Keratinocyte (primary cell): ENCODE measurements around the gene VWA3A. TPM values are rescaled to one million over a fixed set of nuclear protein-coding genes. Genes with fewer than 3 reads are reported as not detected.

ENCODE experiments used
- DNase-seq: peaks from one replicate; pipeline ENCODE4 v3.0.0-alpha.2; 2011; ENCODE audit warnings: low read depth, missing footprints, low spot score
- FAIRE-seq: peaks from 2 replicates; lab custom pipeline; 2011; peaks lifted over from hg19 to GRCh38; lab: Jason Lieb, UNC
- H2AFZ ChIP-seq: 2 replicates; pipeline ENCODE4 v1.6.0; 2012; ENCODE audit warnings: low read length, control low read depth, inconsistent platforms; ENCODE audit not compliant: control insufficient read depth
- H3K27ac ChIP-seq: 2 replicates; pipeline ENCODE4 v1.5.1; 2011; ENCODE audit warnings: low read length; ENCODE audit not compliant: control insufficient read depth, insufficient read depth
- H3K27me3 ChIP-seq: 3 replicates; pipeline ENCODE4 v1.6.0; 2011; ENCODE audit warnings: low read length; ENCODE audit not compliant: control insufficient read depth, insufficient read depth; ENCODE audit errors: extremely low read depth
- H3K36me3 ChIP-seq, 2 experiments: 2 replicates in 1 of 2; 3 replicates in 1 of 2; pipeline ENCODE4 v1.5.1; 2011; ENCODE audit warnings: low read length in 2 of 2, mild to moderate bottlenecking in 1 of 2; ENCODE audit not compliant: control insufficient read depth in 2 of 2, insufficient read depth in 2 of 2; ENCODE audit errors: extremely low read depth in 1 of 2
- H3K4me1 ChIP-seq: 3 replicates; pipeline ENCODE4 v1.5.1; 2011; ENCODE audit warnings: low read length; ENCODE audit not compliant: control insufficient read depth, insufficient read depth; ENCODE audit errors: extremely low read depth
- H3K4me2 ChIP-seq: 3 replicates; pipeline ENCODE4 v1.6.0; 2011; ENCODE audit warnings: low read depth, low read length; ENCODE audit not compliant: control insufficient read depth, insufficient read depth; ENCODE audit errors: extremely low read depth
- H3K4me3 ChIP-seq, 3 experiments: fragments of 200-600 bp in 1 of 3; sonication (generic) in 1 of 3; 2 replicates in 2 of 3; 3 replicates in 1 of 3; pipeline ENCODE4 v1.5.1; 2011 to 2016; ENCODE audit warnings: low read length in 3 of 3, mild to moderate bottlenecking in 3 of 3, control low read depth in 2 of 3, inconsistent platforms in 1 of 3, low read depth in 1 of 3, mixed read lengths in 1 of 3, mixed run types in 1 of 3, moderate library complexity in 1 of 3; ENCODE audit not compliant: control insufficient read depth in 2 of 3, insufficient read depth in 2 of 3; ENCODE audit errors: extremely low read depth in 1 of 3
- H3K79me2 ChIP-seq: 2 replicates; pipeline ENCODE4 v1.6.0; 2012; ENCODE audit warnings: low read length; ENCODE audit not compliant: control insufficient read depth, insufficient read depth
- H3K9ac ChIP-seq: 3 replicates; pipeline ENCODE4 v1.6.0; 2011; ENCODE audit warnings: low read length; ENCODE audit not compliant: control insufficient read depth, insufficient read depth; ENCODE audit errors: extremely low read depth
- H3K9me1 ChIP-seq: 3 replicates; pipeline ENCODE4 v1.6.0; 2011; ENCODE audit warnings: low read length; ENCODE audit not compliant: control insufficient read depth, insufficient read depth; ENCODE audit errors: extremely low read depth
- H3K9me3 ChIP-seq: 2 replicates; pipeline ENCODE4 v1.5.1; 2012; ENCODE audit warnings: low read depth, low read length; ENCODE audit not compliant: control insufficient read depth
- H4K20me1 ChIP-seq: 3 replicates; pipeline ENCODE4 v1.6.0; 2011; ENCODE audit warnings: low read length; ENCODE audit not compliant: control insufficient read depth, insufficient read depth; ENCODE audit errors: extremely low read depth
- EZH2 ChIP-seq: IDR thresholded peaks from one replicate; pipeline ENCODE4 v1.6.1; 2012; ENCODE audit warnings: inconsistent platforms, mild to moderate bottlenecking, low read length, moderate library complexity
- dilution Hi-C: fragments of 300-500 bp; cut with MboI; formaldehyde crosslinking; loops from one replicate; pipeline ENCODE4 v1.7.0; 2020; ENCODE audit warnings: low sequenced_read_pairs; ENCODE audit not compliant: extremely low pct_ligation_motif_present
- polyA plus RNA-seq, 5 experiments: library from polyadenylated mRNA; depleted of rRNA in 3 of 5; stranded (reverse) in 3 of 5; stranded (forward) in 1 of 5; unstranded in 1 of 5; fragments of >200 nt; gene quantifications; 1 replicate in 1 of 5; 2 replicates in 3 of 5; 3 replicates in 1 of 5; pipeline versions ENCODE4 v1.2.1 to v1.2.3, GENCODE V29; 2011 to 2012; ENCODE audit warnings: missing spikeins in 2 of 5, low read depth in 1 of 5, low replicate concordance in 1 of 5
- TF ChIP-seq, protein P1 (sequence below), 3 experiments: IDR thresholded peaks in 1 of 3; conservative IDR thresholded peaks in 1 of 3; optimal IDR thresholded peaks in 1 of 3; 2 replicates in 2 of 3; 3 replicates in 1 of 3; pipeline versions ENCODE3 to v1.5.1; 2011; ENCODE audit warnings: low read length in 3 of 3, mild to moderate bottlenecking in 3 of 3, moderate library complexity in 2 of 3, control low read depth in 1 of 3, inconsistent platforms in 1 of 3; ENCODE audit not compliant: insufficient read depth in 2 of 3; ENCODE audit errors: extremely low read depth in 1 of 3

VWA3A gene
- polyA plus RNA-seq, 1 donor (not counting 4 experiments of a cell fraction or from before 2014, with no cell fraction given) = 0.05 TPM

DNA sequence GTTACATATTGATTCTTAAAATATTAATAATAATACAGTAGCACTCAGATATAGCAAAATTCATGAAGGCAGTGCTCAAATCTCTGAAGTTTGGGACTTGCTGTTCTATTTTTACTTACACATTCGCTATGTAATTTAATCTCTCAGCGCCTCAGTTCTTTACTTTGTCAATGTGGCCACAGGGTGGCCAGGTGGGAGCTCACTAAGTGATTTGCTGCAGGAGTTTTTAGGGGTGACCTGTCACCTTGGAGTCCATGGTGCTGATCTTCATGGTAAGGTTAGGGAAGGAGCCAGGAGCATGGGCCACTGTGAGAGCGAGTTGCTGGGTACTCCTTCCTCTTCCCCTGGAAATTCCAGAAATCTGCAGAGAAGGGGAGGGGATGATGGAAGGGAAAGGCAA, 28.1 kb downstream of the VWA3A start:
- H3K4me1 ChIP-seq = peaks cover 2% of the 10 kb centered on the region
- H3K9ac ChIP-seq = no peak overlapping the region
- H3K36me3 ChIP-seq = no peaks in the 10 kb centered on the region
- H4K20me1 ChIP-seq = no peaks in the 10 kb centered on the region
- H2AFZ ChIP-seq = no peak overlapping the region
- no peak overlapping the region for H3K4me3 ChIP-seq
- H3K9me3 ChIP-seq = no peaks in the 10 kb centered on the region
- DNase-seq (no peak), FAIRE-seq (no peak)
- H3K9me1 ChIP-seq = no peaks in the 10 kb centered on the region
- H3K27ac ChIP-seq = no peak overlapping the region
- TF ChIP-seq EZH2 = no peak
- TF ChIP-seq, protein P1, sequence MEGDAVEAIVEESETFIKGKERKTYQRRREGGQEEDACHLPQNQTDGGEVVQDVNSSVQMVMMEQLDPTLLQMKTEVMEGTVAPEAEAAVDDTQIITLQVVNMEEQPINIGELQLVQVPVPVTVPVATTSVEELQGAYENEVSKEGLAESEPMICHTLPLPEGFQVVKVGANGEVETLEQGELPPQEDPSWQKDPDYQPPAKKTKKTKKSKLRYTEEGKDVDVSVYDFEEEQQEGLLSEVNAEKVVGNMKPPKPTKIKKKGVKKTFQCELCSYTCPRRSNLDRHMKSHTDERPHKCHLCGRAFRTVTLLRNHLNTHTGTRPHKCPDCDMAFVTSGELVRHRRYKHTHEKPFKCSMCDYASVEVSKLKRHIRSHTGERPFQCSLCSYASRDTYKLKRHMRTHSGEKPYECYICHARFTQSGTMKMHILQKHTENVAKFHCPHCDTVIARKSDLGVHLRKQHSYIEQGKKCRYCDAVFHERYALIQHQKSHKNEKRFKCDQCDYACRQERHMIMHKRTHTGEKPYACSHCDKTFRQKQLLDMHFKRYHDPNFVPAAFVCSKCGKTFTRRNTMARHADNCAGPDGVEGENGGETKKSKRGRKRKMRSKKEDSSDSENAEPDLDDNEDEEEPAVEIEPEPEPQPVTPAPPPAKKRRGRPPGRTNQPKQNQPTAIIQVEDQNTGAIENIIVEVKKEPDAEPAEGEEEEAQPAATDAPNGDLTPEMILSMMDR (optimal IDR thresholded peaks at IDR 0.05 in 1 of 3, IDR thresholded peaks at IDR 0.05 in 1 of 3, conservative IDR thresholded peaks at IDR 0.05 in 1 of 3; ENCODE audit: extremely low read depth in 1 of 3, insufficient read depth in 2 of 3, low read length in 3 of 3) = no peak
- no peak overlapping the region for H3K4me2 ChIP-seq
- H3K79me2 ChIP-seq = no peaks in the 10 kb centered on the region
- dilution Hi-C loops = no loop called here
- H3K27me3 ChIP-seq = peaks cover 4% of the 10 kb centered on the region

DNA sequence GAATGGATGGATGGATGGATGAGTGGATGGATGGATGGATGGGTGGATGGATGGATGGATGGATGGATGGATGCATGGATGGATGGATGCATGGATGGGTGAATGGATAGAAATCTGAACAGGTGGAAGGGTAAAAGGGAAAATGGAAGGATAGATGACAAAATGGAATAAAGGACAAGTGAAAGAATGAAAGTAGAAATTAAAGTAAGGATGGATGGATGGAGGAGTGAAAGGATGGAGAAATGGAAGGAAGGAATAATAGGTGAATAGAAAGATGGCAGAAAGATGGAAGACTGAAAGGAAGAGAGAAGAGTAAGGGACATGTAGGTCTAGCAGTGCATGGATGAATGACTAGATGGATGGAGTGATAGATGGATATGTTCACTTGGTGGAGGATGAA, 29.9 kb downstream of the VWA3A start:
- FAIRE-seq (no peak), DNase-seq (no peak)
- Histone ChIP-seq H3K9me1 (no peaks in the 10 kb centered on the region), H3K36me3 (no peaks in the 10 kb centered on the region), H3K4me3 (no peak overlapping the region), H4K20me1 (no peaks in the 10 kb centered on the region), H3K4me2 (no peak overlapping the region), H3K9ac (no peak overlapping the region), H3K27ac (no peak overlapping the region), H3K4me1 (peaks cover 2% of the 10 kb centered on the region), H2AFZ (no peak overlapping the region), H3K27me3 (peaks cover 4% of the 10 kb centered on the region), H3K79me2 (no peaks in the 10 kb centered on the region), H3K9me3 (no peaks in the 10 kb centered on the region)
- dilution Hi-C loops = no loop called here
- TF ChIP-seq EZH2 = no peak
- TF ChIP-seq, protein P1 (optimal IDR thresholded peaks at IDR 0.05 in 1 of 3, IDR thresholded peaks at IDR 0.05 in 1 of 3, conservative IDR thresholded peaks at IDR 0.05 in 1 of 3; ENCODE audit: extremely low read depth in 1 of 3, insufficient read depth in 2 of 3, low read length in 3 of 3) = no peak
